GM12878 (cell line): ENCODE measurements around the gene BAG3. TPM values are rescaled to one million over a fixed set of nuclear protein-coding genes. Genes with fewer than 3 reads are reported as not detected.

ENCODE experiments used
- ATAC-seq: fragments of 200-7000 bp; cut with Tn5 transposase; 3 replicates; pipeline ENCODE4 v1.9.1; 2020; ENCODE audit warnings: mild to moderate bottlenecking, moderate library complexity
- BruUV-seq: library from RNA; stranded (reverse); fragments of 400-500 nt; replicated peaks from 2 replicates; lab custom pipeline; 2021; lab: Mats Ljungman, UMichigan
- CTCF ChIA-PET: fragments of 300-600 bp; sonication (Branson Sonifier 250); formaldehyde crosslinking; extraction: SDS; loops from one replicate; lab custom pipeline; 2021; ENCODE audit warnings: inconsistent platforms; lab: Yijun Ruan, JAX
- POLR2A ChIA-PET: fragments of 350-600 bp; formaldehyde crosslinking; extraction: SDS; loops from one replicate; lab custom pipeline; 2021; ENCODE audit warnings: inconsistent platforms; lab: Charles Lee
- RAD21 ChIA-PET: fragments of 300-600 bp; sonication (Branson Sonifier 250); formaldehyde crosslinking; loops from one replicate; lab custom pipeline; 2023; ENCODE audit warnings: antibody characterized with exemption; ENCODE audit not compliant: unreplicated experiment; lab: Charles Lee
- SMC1A ChIA-PET: fragments of 300-600 bp; sonication (Branson Sonifier 250); formaldehyde crosslinking; loops from one replicate; lab custom pipeline; 2023; ENCODE audit not compliant: unreplicated experiment, uncharacterized antibody; lab: Charles Lee
- DNase-seq: peaks from one replicate; pipeline ENCODE4 v3.0.0-alpha.2; 2011; ENCODE audit warnings: low read depth, low spot score
- FAIRE-seq: peaks from 3 replicates; lab custom pipeline; 2011; peaks lifted over from hg19 to GRCh38; lab: Jason Lieb, UNC
- H2AFZ ChIP-seq: 2 replicates; pipeline ENCODE4 v1.6.0; 2011; ENCODE audit warnings: low read depth, low read length, control low read depth; ENCODE audit not compliant: control insufficient read depth
- H3K27ac ChIP-seq: 2 replicates; pipeline ENCODE4 v1.5.1; 2011; ENCODE audit warnings: control low read depth; ENCODE audit not compliant: control insufficient read depth, insufficient read depth
- H3K27me3 ChIP-seq, 2 experiments: replicated peaks in 1 of 2; 2 replicates each; pipeline versions ENCODE4 v1.6.0 to v1.6.1; 2011; ENCODE audit warnings: low read length in 1 of 2; ENCODE audit not compliant: control insufficient read depth in 2 of 2, insufficient read depth in 2 of 2
- H3K36me3 ChIP-seq, 2 experiments: 2 replicates each; pipeline ENCODE4 v1.5.1; 2011; ENCODE audit warnings: low read length in 1 of 2; ENCODE audit not compliant: control insufficient read depth in 2 of 2, insufficient read depth in 2 of 2
- H3K4me1 ChIP-seq: 2 replicates; pipeline ENCODE4 v1.6.1; 2011; ENCODE audit warnings: mild to moderate bottlenecking, low read length, moderate library complexity, mixed read lengths; ENCODE audit not compliant: control insufficient read depth, insufficient read depth
- H3K4me2 ChIP-seq: 2 replicates; pipeline ENCODE4 v1.6.0; 2011; ENCODE audit warnings: control low read depth; ENCODE audit not compliant: control insufficient read depth, insufficient read depth
- H3K4me3 ChIP-seq: fragments of 200-600 bp; sonication (generic); 2 replicates; pipeline ENCODE4 v1.5.1; 2016
- H3K79me2 ChIP-seq: 2 replicates; pipeline ENCODE4 v1.6.0; 2011; ENCODE audit warnings: low read length; ENCODE audit not compliant: control insufficient read depth, insufficient read depth
- H3K9ac ChIP-seq: 2 replicates; pipeline ENCODE4 v1.8.0; 2011; ENCODE audit warnings: low read length, control low read depth, mixed read lengths; ENCODE audit not compliant: control insufficient read depth, insufficient read depth
- H3K9me3 ChIP-seq: replicated peaks from 3 replicates; pipeline ENCODE4 v1.5.1; 2011; ENCODE audit warnings: mild to moderate bottlenecking, low read length; ENCODE audit not compliant: control insufficient read depth, insufficient read depth
- H4K20me1 ChIP-seq: 2 replicates; pipeline ENCODE4 v1.6.0; 2011; ENCODE audit not compliant: control insufficient read depth, insufficient read depth
- ATF3 ChIP-seq: IDR thresholded peaks from 2 replicates; pipeline ENCODE4 v1.6.1; 2011; ENCODE audit warnings: low read depth, mild to moderate bottlenecking, low read length, moderate library complexity, borderline replicate concordance; ENCODE audit errors: extremely low read depth
- BACH1 ChIP-seq: fragments of 450-650 bp; IDR thresholded peaks from 2 replicates; pipeline ENCODE4 v1.6.1; 2017; ENCODE audit warnings: mild to moderate bottlenecking, borderline replicate concordance
- CBX5 ChIP-seq: sonication (generic); IDR thresholded peaks from 2 replicates; pipeline ENCODE4 v1.6.1; 2016; ENCODE audit warnings: low read depth, moderate library complexity, mild to moderate bottlenecking, inconsistent platforms
- ESRRA ChIP-seq: IDR thresholded peaks from 2 replicates; pipeline ENCODE4 v1.6.1; 2012; ENCODE audit warnings: mild to moderate bottlenecking, low read length, improper control_type of control experiment
- FOXM1 ChIP-seq: IDR thresholded peaks from 2 replicates; pipeline ENCODE4 v1.6.1; 2012; ENCODE audit warnings: low read depth, mild to moderate bottlenecking, inconsistent platforms, low read length, moderate library complexity
- PAX5 ChIP-seq: IDR thresholded peaks from 2 replicates; pipeline ENCODE4 v1.6.1; 2011; ENCODE audit warnings: low read depth, low read length, borderline replicate concordance
- ZNF384 ChIP-seq: IDR thresholded peaks from 2 replicates; pipeline ENCODE4 v1.6.1; 2012; ENCODE audit warnings: low read depth, mild to moderate bottlenecking, low read length, improper control_type of control experiment, borderline replicate concordance
- ZNF622 ChIP-seq: fragments of 450-650 bp; IDR thresholded peaks from 2 replicates; pipeline ENCODE4 v1.6.1; 2017; ENCODE audit warnings: mild to moderate bottlenecking, inconsistent platforms
- whole genome bisulfite sequencing: methylation state at CpG from one replicate; pipeline ENCODE4 v1.1.6; 2016; ENCODE audit warnings: low lambda C conversion rate; ENCODE audit not compliant: insufficient replicate concordance, insufficient coverage; ENCODE audit errors: missing lambda C conversion rate; 5-methylcytosine and 5-hydroxymethylcytosine counted together
- in situ Hi-C: fragments of 300-500 bp; cut with MboI; formaldehyde crosslinking; loops from 9 replicates; pipeline ENCODE4 v1.14.3; 2018; ENCODE audit warnings: mixed read lengths
- intact Hi-C: fragments of 100-400 bp; cut with micrococcal nuclease; formaldehyde crosslinking; loops from one replicate; pipeline ENCODE4 v1.14.2; 2022; ENCODE audit not compliant: unreplicated experiment
- polyA plus RNA-seq, 11 experiments: library from polyadenylated mRNA; depleted of rRNA in 4 of 11; unstranded in 6 of 11; stranded (reverse) in 5 of 11; fragments of >200 nt; fragmentation: Nextera tagmentation in 4 of 11; fragmentation: Illumina TruSeq in 1 of 11; extraction: Ambion mirVana in 4 of 11; extraction: Trizol in 1 of 11; gene quantifications; 1 replicate in 1 of 11; 2 replicates in 10 of 11; pipeline versions ENCODE4 v1.2.1 to v1.2.3, GENCODE V29; 2011 to 2016; ENCODE audit warnings: inconsistent platforms in 2 of 11, missing spikeins in 2 of 11, low read depth in 1 of 11
- total RNA-seq, 4 experiments: library from RNA; depleted of rRNA in 3 of 4; stranded (reverse); fragments of >200 nt in 3 of 4; fragmentation: Illumina TruSeq in 1 of 4; extraction: Trizol in 1 of 4; gene quantifications; 2 replicates each; pipeline versions ENCODE4 v1.2.1 to v1.2.3, GENCODE V29; 2013 to 2021
- TF ChIP-seq, protein P1 (sequence below): IDR thresholded peaks from 2 replicates; pipeline ENCODE4 v1.6.1; 2012; ENCODE audit warnings: low read depth, low read length, improper control_type of control experiment
- TF ChIP-seq, protein P2 (sequence below), 3 experiments: IDR thresholded peaks in 2 of 3; conservative IDR thresholded peaks in 1 of 3; 2 replicates each; pipeline ENCODE4 v1.5.1; 2011; ENCODE audit warnings: low read depth in 3 of 3, low read length in 3 of 3, mild to moderate bottlenecking in 3 of 3, control low read depth in 2 of 3, moderate library complexity in 2 of 3, inconsistent platforms in 1 of 3, mixed read lengths in 1 of 3; ENCODE audit not compliant: control insufficient read depth in 2 of 3, insufficient read depth in 1 of 3; ENCODE audit errors: extremely low read depth in 1 of 3

BAG3 gene
- total and polyA plus RNA-seq, 10 of the 15 experiments (the other 5 are each of a cell fraction or from before 2014, with no cell fraction given), result 0.71 to 14.1 (median 4.3) TPM

DNA sequence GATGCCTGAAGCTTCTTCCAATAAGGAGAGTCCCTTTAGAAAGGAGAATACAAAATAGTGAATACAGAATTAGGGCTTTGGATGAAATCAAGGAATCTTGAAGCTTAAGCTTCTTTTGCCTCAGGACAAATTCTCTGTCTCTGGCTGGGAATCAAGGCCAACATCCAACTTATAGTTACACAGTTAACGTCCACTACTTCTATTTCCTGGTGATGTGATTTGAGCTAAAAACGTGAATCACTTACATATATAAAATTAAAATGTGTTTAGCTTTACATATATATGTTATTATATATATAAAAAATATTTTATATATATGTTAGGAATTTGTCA lies 63.3 kb downstream of the BAG3 start (continued):
- TF ChIP-seq ZNF622 (no peak), CBX5 (no peak), BACH1 (no peak), ZNF384 (no peak), ESRRA (no peak), PAX5 (no peak), FOXM1 (no peak)
- TF ChIP-seq, protein P1, sequence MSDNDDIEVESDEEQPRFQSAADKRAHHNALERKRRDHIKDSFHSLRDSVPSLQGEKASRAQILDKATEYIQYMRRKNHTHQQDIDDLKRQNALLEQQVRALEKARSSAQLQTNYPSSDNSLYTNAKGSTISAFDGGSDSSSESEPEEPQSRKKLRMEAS, result no peak
- TF ChIP-seq, protein P2, sequence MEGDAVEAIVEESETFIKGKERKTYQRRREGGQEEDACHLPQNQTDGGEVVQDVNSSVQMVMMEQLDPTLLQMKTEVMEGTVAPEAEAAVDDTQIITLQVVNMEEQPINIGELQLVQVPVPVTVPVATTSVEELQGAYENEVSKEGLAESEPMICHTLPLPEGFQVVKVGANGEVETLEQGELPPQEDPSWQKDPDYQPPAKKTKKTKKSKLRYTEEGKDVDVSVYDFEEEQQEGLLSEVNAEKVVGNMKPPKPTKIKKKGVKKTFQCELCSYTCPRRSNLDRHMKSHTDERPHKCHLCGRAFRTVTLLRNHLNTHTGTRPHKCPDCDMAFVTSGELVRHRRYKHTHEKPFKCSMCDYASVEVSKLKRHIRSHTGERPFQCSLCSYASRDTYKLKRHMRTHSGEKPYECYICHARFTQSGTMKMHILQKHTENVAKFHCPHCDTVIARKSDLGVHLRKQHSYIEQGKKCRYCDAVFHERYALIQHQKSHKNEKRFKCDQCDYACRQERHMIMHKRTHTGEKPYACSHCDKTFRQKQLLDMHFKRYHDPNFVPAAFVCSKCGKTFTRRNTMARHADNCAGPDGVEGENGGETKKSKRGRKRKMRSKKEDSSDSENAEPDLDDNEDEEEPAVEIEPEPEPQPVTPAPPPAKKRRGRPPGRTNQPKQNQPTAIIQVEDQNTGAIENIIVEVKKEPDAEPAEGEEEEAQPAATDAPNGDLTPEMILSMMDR (IDR thresholded peaks at IDR 0.05 in 2 of 3, conservative IDR thresholded peaks at IDR 0.05 in 1 of 3; ENCODE audit: control insufficient read depth in 2 of 3, extremely low read depth in 1 of 3, insufficient read depth in 1 of 3, low read depth in 3 of 3, low read length in 3 of 3), result no peak

DNA sequence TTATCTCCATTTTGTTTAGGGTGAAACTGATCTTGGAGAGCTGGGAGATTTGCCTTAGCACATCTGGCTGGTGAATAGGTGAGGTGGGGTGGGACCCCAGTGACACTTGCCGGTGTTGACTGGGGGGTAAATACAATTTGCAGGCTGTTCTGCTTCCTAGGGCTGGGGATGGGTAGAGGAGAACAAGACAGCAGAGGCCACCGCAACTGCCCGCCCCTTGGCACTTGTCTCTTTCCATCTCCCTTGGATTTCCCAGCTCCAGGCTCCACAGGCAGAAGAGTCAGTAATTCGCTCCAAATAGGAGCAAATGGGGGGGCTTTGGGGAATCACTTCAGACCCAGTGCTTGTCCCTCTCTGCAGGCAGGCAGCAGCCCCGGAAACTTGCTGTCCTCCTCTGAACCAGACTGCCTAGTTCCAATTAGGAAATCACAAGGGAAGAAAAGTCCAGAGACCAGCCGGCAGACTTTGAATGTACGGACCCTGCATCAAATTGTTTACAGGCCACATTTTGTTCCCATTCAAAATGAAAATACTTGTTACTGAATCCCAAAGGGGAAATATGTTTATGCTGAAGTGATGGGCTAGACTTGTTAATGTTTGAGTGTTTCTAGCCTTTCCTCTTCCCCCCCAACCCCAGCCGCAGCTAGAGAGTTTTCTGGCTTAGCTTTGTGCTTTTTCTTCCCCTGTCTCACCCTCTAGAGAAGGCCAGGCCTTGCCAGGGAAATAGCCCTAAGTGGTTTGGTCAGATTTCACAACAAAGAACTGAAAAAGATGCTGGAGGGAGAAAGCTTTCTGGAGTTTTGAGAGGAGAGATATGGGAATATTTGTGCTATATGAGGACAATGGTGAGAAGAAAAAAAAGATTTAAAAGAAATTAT lies 64.7 kb downstream of the BAG3 start:
- RAD21 ChIA-PET, result interaction anchor here (1.0 to 2.4 kb wide), 3 partner anchors 8 to 35 kb away, joined by 3 to 8 read pairs (median 4); no protein-coding TSS in a partner anchor
- no peak for ATAC-seq

More for the DNA sequence above, 64.7 kb downstream of the BAG3 start:
- SMC1A ChIA-PET, result interaction anchor here (1.0 to 4.1 kb wide), 5 partner anchors 9 to 29 kb away, joined by 3 to 29 read pairs (median 4); no protein-coding TSS in a partner anchor
- no peak for TF ChIP-seq ATF3
- CTCF ChIA-PET, result interaction anchor here (2.4 kb wide), 1 partner anchor 35 kb away, joined by 10 read pairs; no protein-coding TSS in a partner anchor
- DNase-seq (no peak), FAIRE-seq (no peak)
- H3K36me3 ChIP-seq, result no peaks in the 10 kb centered on the region
- no peak overlapping the region for H3K4me2 ChIP-seq
- H3K9ac ChIP-seq, result no peak overlapping the region
- WGBS, result 68% methylated on average over 8 of the region's 8 CpGs
- H3K9me3 ChIP-seq, result peaks cover 6% of the 10 kb centered on the region; the same call in 2 of the 3 replicates
- no peaks in the 10 kb centered on the region for H3K79me2 ChIP-seq
- POLR2A ChIA-PET, result interaction anchor here (1.5 to 4.0 kb wide), 2 partner anchors 10 to 14 kb away, joined by 4 to 53 read pairs; partner anchors contain the start of gene INPP5F
- in situ Hi-C loops (no loop called here), intact Hi-C loops (no loop called here)
- no peak overlapping the region for H3K27ac ChIP-seq
- BruUV-seq, result no TSS peak
- no peak overlapping the region for H2AFZ ChIP-seq
- H3K4me1 ChIP-seq, result no peaks in the 10 kb centered on the region
- H4K20me1 ChIP-seq, result no peaks in the 10 kb centered on the region
- H3K27me3 ChIP-seq, result no peaks in the 10 kb centered on the region
- H3K4me3 ChIP-seq, result no peak overlapping the region
